ENCODE data around the gene ACVR2B. TPM values are rescaled to one million over a fixed set of nuclear protein-coding genes. Genes with fewer than 3 reads are reported as not detected.

ACVR2B gene
- total RNA-seq, 2 donors from 2014 or later = 7.7 to 12.8 TPM

Other genes with a start within 250 kb of the ACVR2B start
- gene SLC22A13, start 188.1 kb upstream of the ACVR2B start, total RNA-seq = 1 to 10 TPM in 1 of 2 donors, under 1 TPM in 1; 0.99 to 1.5 TPM
- under 1 TPM; 0.11 to 0.15 TPM for gene SLC22A14, start 171.6 kb upstream of the ACVR2B start, total RNA-seq
- gene XYLB, start 107.1 kb upstream of the ACVR2B start, total RNA-seq = 10 to 100 TPM in 1 of 2 donors, 1 to 10 TPM in 1; 6.3 to 10.1 TPM
- gene EXOG, start 42.5 kb downstream of the ACVR2B start, total RNA-seq = 10 to 100 TPM; 15.9 to 23.8 TPM
- under 1 TPM; 0.35 to 0.85 TPM for gene SCN5A, start 195.8 kb downstream of the ACVR2B start, total RNA-seq

All from activated T-helper 17 cell treated with anti-CD3 and anti-CD28 coated beads, Interleukin-2, amount 50 U/mL, for 72 hours (primary cell).